K562 (cell line): ENCODE data around the gene LCNL1. TPM values are rescaled to one million over a fixed set of nuclear protein-coding genes. Genes with fewer than 3 reads are reported as not detected.

Experiments used
- NFIC ChIP-seq: fragments of 450-650 bp; IDR thresholded peaks from 2 replicates; pipeline ENCODE4 v1.6.1; 2017; ENCODE audit warnings: mild to moderate bottlenecking, inconsistent platforms
- NR4A1 ChIP-seq, 2 experiments: fragments of 250-450 bp in 1 of 2; fragments of 450-650 bp in 1 of 2; sonication (Bioruptor Pico) in 1 of 2; IDR thresholded peaks; 2 replicates each; pipeline versions ENCODE4 v1.4.0 to v1.6.1; 2016 to 2020; ENCODE audit warnings: mild to moderate bottlenecking in 2 of 2, missing compliant biosample characterization in 1 of 2, missing genetic modification characterization in 1 of 2, moderate library complexity in 1 of 2
- SMAD3 ChIP-seq: fragments of 450-650 bp; formaldehyde crosslinking; conservative IDR thresholded peaks from 2 replicates; pipeline ENCODE4 v1.4.0; 2020; ENCODE audit warnings: mild to moderate bottlenecking
- SPI1 ChIP-seq: IDR thresholded peaks from 2 replicates; pipeline ENCODE4 v1.6.1; 2011; ENCODE audit warnings: low read depth, low read length, control low read depth, borderline replicate concordance
- TCF3 ChIP-seq: sonication (generic); formaldehyde crosslinking; IDR thresholded peaks from 2 replicates; pipeline ENCODE4 v1.4.0; 2020; ENCODE audit warnings: mild to moderate bottlenecking, missing genetic modification reagents
- YBX1 ChIP-seq: fragments of 450-650 bp; IDR thresholded peaks from 2 replicates; pipeline ENCODE4 v1.7.1; 2016; ENCODE audit warnings: mild to moderate bottlenecking
- ZBTB1 ChIP-seq: sonication (generic); formaldehyde crosslinking; IDR thresholded peaks from 2 replicates; pipeline ENCODE4 v1.8.1; 2023; ENCODE audit warnings: missing genetic modification reagents, low read depth, mild to moderate bottlenecking, borderline replicate concordance
- ZBTB7A ChIP-seq: IDR thresholded peaks from 2 replicates; pipeline ENCODE4 v1.6.1; 2011; ENCODE audit warnings: low read depth, mild to moderate bottlenecking, low read length, moderate library complexity, borderline replicate concordance; ENCODE audit not compliant: control insufficient read depth
- ZFP36 ChIP-seq: fragments of 150-350 bp; IDR thresholded peaks from 2 replicates; pipeline ENCODE4 v1.6.1; 2018; ENCODE audit warnings: low read length, low read depth; ENCODE audit not compliant: partially characterized antibody
- ZNF780A ChIP-seq: fragments of 250-450 bp; sonication (Bioruptor Pico); IDR thresholded peaks from 2 replicates; pipeline ENCODE4 v1.5.0; 2021; ENCODE audit warnings: mild to moderate bottlenecking
- polyA plus RNA-seq, 8 experiments: library from polyadenylated mRNA; depleted of rRNA in 4 of 8; stranded (reverse) in 5 of 8; unstranded in 3 of 8; fragments of >200 nt; fragmentation: Nextera tagmentation in 2 of 8; fragmentation: Illumina TruSeq in 1 of 8; extraction: Ambion mirVana in 2 of 8; extraction: Trizol in 1 of 8; gene quantifications; 2 replicates each; pipeline versions ENCODE4 v1.2.1 to v1.2.3, GENCODE V29; 2011 to 2014; ENCODE audit warnings: inconsistent platforms in 1 of 8, missing spikeins in 1 of 8
- total RNA-seq, 7 experiments: library from RNA; depleted of rRNA in 6 of 7; stranded (reverse); fragments of >200 nt in 6 of 7; fragmentation: Illumina TruSeq in 2 of 7; extraction: Trizol in 2 of 7; gene quantifications; 2 replicates each; pipeline versions ENCODE4 v1.2.1 to v1.2.3, GENCODE V29; 2011 to 2021; ENCODE audit warnings: low replicate concordance in 1 of 7
- TF ChIP-seq, protein P1 (sequence below): fragments of 200-400 bp; formaldehyde crosslinking; IDR thresholded peaks from 2 replicates; pipeline ENCODE4 v1.6.1; 2017; ENCODE audit warnings: mild to moderate bottlenecking, low read depth, low read length, moderate library complexity
- TF ChIP-seq, protein P2 (sequence below): fragments of 200-800 bp; sonication (Bioruptor generic); IDR thresholded peaks from 2 replicates; pipeline ENCODE4 v1.6.1; 2017; ENCODE audit warnings: missing genetic modification characterization, missing compliant biosample characterization
- TF ChIP-seq, protein P3 (sequence below): IDR thresholded peaks from 2 replicates; pipeline ENCODE4 v1.6.1; 2016; ENCODE audit warnings: missing genetic modification characterization, missing compliant biosample characterization
- TF ChIP-seq, protein P4 (sequence below), 3 experiments: IDR thresholded peaks in 2 of 3; conservative IDR thresholded peaks in 1 of 3; 2 replicates each; pipeline ENCODE4 v1.5.1; 2011 to 2012; ENCODE audit warnings: low read length in 3 of 3, mild to moderate bottlenecking in 3 of 3, control low read depth in 2 of 3, improper control_type of control experiment in 1 of 3, inconsistent platforms in 1 of 3, low read depth in 1 of 3, mixed read lengths in 1 of 3, moderate library complexity in 1 of 3; ENCODE audit not compliant: insufficient read depth in 2 of 3
- TF ChIP-seq, protein P5 (sequence below): fragments of 450-650 bp; conservative IDR thresholded peaks from 2 replicates; pipeline ENCODE4 v1.6.1; 2016; ENCODE audit warnings: missing genetic modification characterization, low read depth, mild to moderate bottlenecking, control low read depth, missing compliant biosample characterization

Gene LCNL1
- total and polyA plus RNA-seq, 9 of the 15 experiments (the other 6 are each of a cell fraction or from before 2014, with no cell fraction given), result 0.04 to 0.16 (median 0.04) TPM; not detected in 4

DNA sequence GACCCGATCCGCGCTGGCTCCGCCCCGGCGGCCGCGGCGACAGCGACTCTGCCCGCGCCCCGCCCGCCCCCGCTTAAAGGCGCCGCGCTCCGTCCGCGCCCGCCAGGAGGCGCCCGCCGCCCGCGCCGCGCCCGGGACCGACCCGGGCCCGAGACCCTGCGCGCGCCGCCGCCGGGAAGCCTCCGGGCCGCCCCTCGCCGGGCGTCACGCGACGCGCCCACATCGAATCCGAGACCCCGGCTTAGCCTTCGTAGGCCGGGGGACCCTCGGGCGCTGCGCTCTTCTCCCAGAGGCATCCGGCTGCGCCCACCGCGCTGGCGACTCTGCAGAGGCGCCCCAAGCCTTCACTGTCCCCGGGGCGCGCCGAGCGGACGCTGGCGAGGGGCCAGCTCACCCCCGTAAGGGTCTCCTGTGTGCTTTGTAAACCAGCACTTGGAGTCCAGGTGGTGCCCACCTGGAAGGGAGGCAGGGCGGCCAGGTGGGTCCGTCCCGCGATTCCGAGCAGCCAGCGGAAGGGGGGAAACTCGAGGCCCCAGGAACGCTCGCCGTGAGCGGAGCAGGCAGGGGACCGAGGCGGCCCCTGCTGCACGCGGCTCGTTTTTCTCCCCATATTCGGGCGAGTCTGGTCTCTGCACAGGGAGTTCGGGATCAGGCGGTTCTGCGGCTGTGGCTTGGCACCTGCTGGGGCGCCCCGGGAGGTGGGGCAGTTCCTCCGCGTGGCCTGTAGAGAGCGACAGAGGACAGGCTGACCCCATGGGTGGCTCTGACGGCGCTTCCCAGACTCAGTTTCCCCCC lies 45.7 kb downstream of the LCNL1 start (continued):
- peak; percentile 86 for TF ChIP-seq NFIC
- TF ChIP-seq YBX1, result no peak
- TF ChIP-seq, protein P1, sequence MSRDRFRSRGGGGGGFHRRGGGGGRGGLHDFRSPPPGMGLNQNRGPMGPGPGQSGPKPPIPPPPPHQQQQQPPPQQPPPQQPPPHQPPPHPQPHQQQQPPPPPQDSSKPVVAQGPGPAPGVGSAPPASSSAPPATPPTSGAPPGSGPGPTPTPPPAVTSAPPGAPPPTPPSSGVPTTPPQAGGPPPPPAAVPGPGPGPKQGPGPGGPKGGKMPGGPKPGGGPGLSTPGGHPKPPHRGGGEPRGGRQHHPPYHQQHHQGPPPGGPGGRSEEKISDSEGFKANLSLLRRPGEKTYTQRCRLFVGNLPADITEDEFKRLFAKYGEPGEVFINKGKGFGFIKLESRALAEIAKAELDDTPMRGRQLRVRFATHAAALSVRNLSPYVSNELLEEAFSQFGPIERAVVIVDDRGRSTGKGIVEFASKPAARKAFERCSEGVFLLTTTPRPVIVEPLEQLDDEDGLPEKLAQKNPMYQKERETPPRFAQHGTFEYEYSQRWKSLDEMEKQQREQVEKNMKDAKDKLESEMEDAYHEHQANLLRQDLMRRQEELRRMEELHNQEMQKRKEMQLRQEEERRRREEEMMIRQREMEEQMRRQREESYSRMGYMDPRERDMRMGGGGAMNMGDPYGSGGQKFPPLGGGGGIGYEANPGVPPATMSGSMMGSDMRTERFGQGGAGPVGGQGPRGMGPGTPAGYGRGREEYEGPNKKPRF, result no peak
- TF ChIP-seq, protein P2, sequence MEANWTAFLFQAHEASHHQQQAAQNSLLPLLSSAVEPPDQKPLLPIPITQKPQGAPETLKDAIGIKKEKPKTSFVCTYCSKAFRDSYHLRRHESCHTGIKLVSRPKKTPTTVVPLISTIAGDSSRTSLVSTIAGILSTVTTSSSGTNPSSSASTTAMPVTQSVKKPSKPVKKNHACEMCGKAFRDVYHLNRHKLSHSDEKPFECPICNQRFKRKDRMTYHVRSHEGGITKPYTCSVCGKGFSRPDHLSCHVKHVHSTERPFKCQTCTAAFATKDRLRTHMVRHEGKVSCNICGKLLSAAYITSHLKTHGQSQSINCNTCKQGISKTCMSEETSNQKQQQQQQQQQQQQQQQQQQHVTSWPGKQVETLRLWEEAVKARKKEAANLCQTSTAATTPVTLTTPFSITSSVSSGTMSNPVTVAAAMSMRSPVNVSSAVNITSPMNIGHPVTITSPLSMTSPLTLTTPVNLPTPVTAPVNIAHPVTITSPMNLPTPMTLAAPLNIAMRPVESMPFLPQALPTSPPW (CRISPR knock-in tag), result peak; percentile 92
- TF ChIP-seq, protein P3, sequence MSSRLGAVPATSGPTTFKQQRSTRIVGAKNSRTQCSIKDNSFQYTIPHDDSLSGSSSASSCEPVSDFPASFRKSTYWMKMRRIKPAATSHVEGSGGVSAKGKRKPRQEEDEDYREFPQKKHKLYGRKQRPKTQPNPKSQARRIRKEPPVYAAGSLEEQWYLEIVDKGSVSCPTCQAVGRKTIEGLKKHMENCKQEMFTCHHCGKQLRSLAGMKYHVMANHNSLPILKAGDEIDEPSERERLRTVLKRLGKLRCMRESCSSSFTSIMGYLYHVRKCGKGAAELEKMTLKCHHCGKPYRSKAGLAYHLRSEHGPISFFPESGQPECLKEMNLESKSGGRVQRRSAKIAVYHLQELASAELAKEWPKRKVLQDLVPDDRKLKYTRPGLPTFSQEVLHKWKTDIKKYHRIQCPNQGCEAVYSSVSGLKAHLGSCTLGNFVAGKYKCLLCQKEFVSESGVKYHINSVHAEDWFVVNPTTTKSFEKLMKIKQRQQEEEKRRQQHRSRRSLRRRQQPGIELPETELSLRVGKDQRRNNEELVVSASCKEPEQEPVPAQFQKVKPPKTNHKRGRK (tag), result no peak
- TF ChIP-seq ZNF780A (CRISPR knock-in tag), result no peak
- peak; percentile 12 for TF ChIP-seq ZFP36
- TF ChIP-seq SMAD3 (CRISPR knock-in tag), result no peak
- TF ChIP-seq, protein P4, sequence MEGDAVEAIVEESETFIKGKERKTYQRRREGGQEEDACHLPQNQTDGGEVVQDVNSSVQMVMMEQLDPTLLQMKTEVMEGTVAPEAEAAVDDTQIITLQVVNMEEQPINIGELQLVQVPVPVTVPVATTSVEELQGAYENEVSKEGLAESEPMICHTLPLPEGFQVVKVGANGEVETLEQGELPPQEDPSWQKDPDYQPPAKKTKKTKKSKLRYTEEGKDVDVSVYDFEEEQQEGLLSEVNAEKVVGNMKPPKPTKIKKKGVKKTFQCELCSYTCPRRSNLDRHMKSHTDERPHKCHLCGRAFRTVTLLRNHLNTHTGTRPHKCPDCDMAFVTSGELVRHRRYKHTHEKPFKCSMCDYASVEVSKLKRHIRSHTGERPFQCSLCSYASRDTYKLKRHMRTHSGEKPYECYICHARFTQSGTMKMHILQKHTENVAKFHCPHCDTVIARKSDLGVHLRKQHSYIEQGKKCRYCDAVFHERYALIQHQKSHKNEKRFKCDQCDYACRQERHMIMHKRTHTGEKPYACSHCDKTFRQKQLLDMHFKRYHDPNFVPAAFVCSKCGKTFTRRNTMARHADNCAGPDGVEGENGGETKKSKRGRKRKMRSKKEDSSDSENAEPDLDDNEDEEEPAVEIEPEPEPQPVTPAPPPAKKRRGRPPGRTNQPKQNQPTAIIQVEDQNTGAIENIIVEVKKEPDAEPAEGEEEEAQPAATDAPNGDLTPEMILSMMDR (IDR thresholded peaks at IDR 0.05 in 2 of 3, conservative IDR thresholded peaks at IDR 0.05 in 1 of 3; ENCODE audit: insufficient read depth in 2 of 3, low read depth in 1 of 3, low read length in 3 of 3), result peak; percentile 67 to 80 (median 71)
- peak; percentile 70; the same call in 1 of the 2 replicates for TF ChIP-seq ZBTB7A
- TF ChIP-seq, protein P5, sequence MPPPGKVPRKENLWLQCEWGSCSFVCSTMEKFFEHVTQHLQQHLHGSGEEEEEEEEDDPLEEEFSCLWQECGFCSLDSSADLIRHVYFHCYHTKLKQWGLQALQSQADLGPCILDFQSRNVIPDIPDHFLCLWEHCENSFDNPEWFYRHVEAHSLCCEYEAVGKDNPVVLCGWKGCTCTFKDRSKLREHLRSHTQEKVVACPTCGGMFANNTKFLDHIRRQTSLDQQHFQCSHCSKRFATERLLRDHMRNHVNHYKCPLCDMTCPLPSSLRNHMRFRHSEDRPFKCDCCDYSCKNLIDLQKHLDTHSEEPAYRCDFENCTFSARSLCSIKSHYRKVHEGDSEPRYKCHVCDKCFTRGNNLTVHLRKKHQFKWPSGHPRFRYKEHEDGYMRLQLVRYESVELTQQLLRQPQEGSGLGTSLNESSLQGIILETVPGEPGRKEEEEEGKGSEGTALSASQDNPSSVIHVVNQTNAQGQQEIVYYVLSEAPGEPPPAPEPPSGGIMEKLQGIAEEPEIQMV, result no peak
- TF ChIP-seq ZBTB1 (CRISPR knock-in tag), result 0 out of 2 replicates have a peak, but pooled peaks have one; percentile 15
- no peak for TF ChIP-seq NR4A1 (CRISPR knock-in tag; IDR thresholded peaks at IDR 0.05)
- no peak for TF ChIP-seq NR4A1 (tag; IDR thresholded peaks at IDR 0.05)
- TF ChIP-seq TCF3 (CRISPR knock-in tag), result no peak
- TF ChIP-seq SPI1, result no peak
